CD4-positive, alpha-beta T cell (primary cell): ENCODE results near the gene HEATR5B. TPM values are rescaled to one million over a fixed set of nuclear protein-coding genes. Genes with fewer than 3 reads are reported as not detected.
"Not testable (repeated sequence)": the region's sequence is repeated elsewhere in the genome, so short reads cannot be mapped to it uniquely, and the experiment has no call there.

ENCODE experiments used
- ATAC-seq: fragments of 200-7000 bp; cut with Tn5 transposase; one replicate; pipeline ENCODE4 v1.10.0; 2022; ENCODE audit warnings: mild to moderate bottlenecking; ENCODE audit not compliant: poor library complexity
- CTCF ChIA-PET: fragments of 350-600 bp; sonication (Branson Sonifier 250); formaldehyde crosslinking; loops from one replicate; lab custom pipeline; 2021; ENCODE audit warnings: antibody characterized with exemption, inconsistent platforms; lab: Charles Lee
- POLR2A ChIA-PET: fragments of 350-600 bp; sonication (Branson Sonifier 250); formaldehyde crosslinking; loops from one replicate; lab custom pipeline; 2021; ENCODE audit warnings: antibody characterized with exemption, inconsistent platforms; lab: Charles Lee
- DNase-seq, 14 experiments: peaks; one replicate each; pipeline ENCODE4 v3.0.0-alpha.2; 2013 to 2020; ENCODE audit warnings: mixed read lengths in 2 of 14
- H3K27ac ChIP-seq, 2 donors: one replicate each; pipeline versions ENCODE4 v1.5.1 to v1.7.0; 2013; ENCODE audit warnings: low read length in 2 of 2, low read depth in 1 of 2, mild to moderate bottlenecking in 1 of 2
- H3K27me3 ChIP-seq, 2 experiments: 1 replicate in 1 of 2; 2 replicates in 1 of 2; pipeline versions ENCODE4 v1.6.1 to v1.7.0; 2013; ENCODE audit warnings: low read length in 2 of 2, control low read depth in 1 of 2, mild to moderate bottlenecking in 1 of 2, moderate library complexity in 1 of 2; ENCODE audit not compliant: insufficient read depth in 2 of 2, control insufficient read depth in 1 of 2
- H3K36me3 ChIP-seq: one replicate; pipeline ENCODE4 v1.6.1; 2013; ENCODE audit warnings: low read length, control low read depth; ENCODE audit not compliant: insufficient read depth
- H3K4me1 ChIP-seq: one replicate; pipeline ENCODE4 v1.6.1; 2013; ENCODE audit warnings: low read length, control low read depth; ENCODE audit not compliant: insufficient read depth
- H3K4me3 ChIP-seq: one replicate; pipeline ENCODE4 v1.5.1; 2013; ENCODE audit warnings: mild to moderate bottlenecking, low read length, moderate library complexity
- H3K9me3 ChIP-seq, 2 experiments: 1 replicate in 1 of 2; 2 replicates in 1 of 2; pipeline versions ENCODE4 v1.6.1 to v1.7.0; 2013; ENCODE audit warnings: low read length in 2 of 2, mild to moderate bottlenecking in 2 of 2, control low read depth in 1 of 2, moderate library complexity in 1 of 2; ENCODE audit not compliant: control insufficient read depth in 1 of 2, insufficient read depth in 1 of 2
- H3K27ac Mint-ChIP-seq: one replicate; pipeline ENCODE4 v1.8.0; 2020; ENCODE audit warnings: mixed read lengths
- H3K27me3 Mint-ChIP-seq: one replicate; pipeline ENCODE4 v1.8.0; 2021; ENCODE audit warnings: mixed read lengths
- H3K36me3 Mint-ChIP-seq: one replicate; pipeline ENCODE4 v1.8.0; 2021; ENCODE audit warnings: low read depth, mixed read lengths
- H3K4me1 Mint-ChIP-seq: one replicate; pipeline ENCODE4 v1.8.0; 2021; ENCODE audit warnings: low read depth, mixed read lengths
- H3K4me3 Mint-ChIP-seq: one replicate; pipeline ENCODE4 v1.8.0; 2020; ENCODE audit warnings: mild to moderate bottlenecking, mixed read lengths
- H3K9me3 Mint-ChIP-seq: one replicate; pipeline ENCODE4 v1.8.0; 2020; ENCODE audit warnings: mixed read lengths
- CTCF ChIP-seq: fragments of 200-600 bp; IDR thresholded peaks from one replicate; pipeline ENCODE4 v1.8.0; 2022; ENCODE audit warnings: antibody characterized with exemption, mild to moderate bottlenecking
- intact Hi-C, 2 experiments: fragments of 100-400 bp; cut with DNase I in 1 of 2; cut with micrococcal nuclease in 1 of 2; formaldehyde crosslinking; loops; one replicate each; pipeline versions ENCODE4 v1.15.1 to v1.9.0; 2023 to 2025; cut with DNase I, micrococcal nuclease
- total RNA-seq, 174 experiments: library from RNA in 2 of 174; stranded (reverse) in 2 of 174; gene quantifications; one replicate each; pipeline ENCODE4 v1.2.3 and lab custom pipeline; 2021 to 2026

The HEATR5B gene
- total RNA-seq, 2 experiments from 2014 or later, result 23.4 to 23.9 TPM

GRCh38 chr2:36949845-36950244, 134.3 kb downstream of the HEATR5B start:
- H3K9me3 Mint-ChIP-seq, result no peaks in the 10 kb centered on the region
- no peaks in the 10 kb centered on the region for H3K27me3 Mint-ChIP-seq
- peaks cover 13% of the 10 kb centered on the region for H3K36me3 Mint-ChIP-seq
- H3K27me3 ChIP-seq, result no peaks in the 10 kb centered on the region
- no peaks in the 10 kb centered on the region for H3K4me1 ChIP-seq
- no peak overlapping the region for H3K4me3 ChIP-seq
- CTCF ChIA-PET, result interaction anchor here (0.7 kb wide), 1 partner anchor 227 kb away, joined by 4 read pairs; no protein-coding TSS in a partner anchor
- DNase-seq, result no peak
- no peak overlapping the region for H3K27ac ChIP-seq
- intact Hi-C loops, result no loop called here
- POLR2A ChIA-PET, result no interaction called here
- no peak for ATAC-seq
- H3K4me3 Mint-ChIP-seq, result no peak overlapping the region
- H3K27ac Mint-ChIP-seq, result no peak overlapping the region
- peaks cover 46% of the 10 kb centered on the region for H3K4me1 Mint-ChIP-seq
- no peaks in the 10 kb centered on the region for H3K9me3 ChIP-seq
- H3K36me3 ChIP-seq, result peaks cover 4% of the 10 kb centered on the region
- no peak for TF ChIP-seq CTCF

GRCh38 chr2:36945240-36945639, 138.9 kb downstream of the HEATR5B start:
- H3K9me3 Mint-ChIP-seq, POLR2A ChIA-PET, intact Hi-C loops, H3K27ac ChIP-seq, H3K36me3 Mint-ChIP-seq, H3K27ac Mint-ChIP-seq, H3K4me3 ChIP-seq, ATAC-seq, H3K36me3 ChIP-seq, H3K4me3 Mint-ChIP-seq, H3K27me3 Mint-ChIP-seq, H3K27me3 ChIP-seq, CTCF ChIA-PET, H3K4me1 ChIP-seq, DNase-seq, H3K9me3 ChIP-seq: not testable (repeated sequence)
- H3K4me1 Mint-ChIP-seq, result peaks cover 20% of the 10 kb centered on the region

- intact Hi-C loops, result no loop called here
- no peak for ATAC-seq
- CTCF ChIA-PET, result no interaction called here
Measured at GRCh38 chr2:36941867-36942266, 142.3 kb downstream of the HEATR5B start.

GRCh38 chr2:36936526-36936925, 147.6 kb downstream of the HEATR5B start:
- H3K27me3 Mint-ChIP-seq, H3K9me3 ChIP-seq, ATAC-seq, POLR2A ChIA-PET, intact Hi-C loops, H3K27me3 ChIP-seq, H3K4me3 Mint-ChIP-seq, H3K4me1 ChIP-seq, H3K4me3 ChIP-seq, DNase-seq, H3K27ac Mint-ChIP-seq, H3K36me3 Mint-ChIP-seq, H3K36me3 ChIP-seq, H3K27ac ChIP-seq, H3K9me3 Mint-ChIP-seq: not testable (repeated sequence)
- CTCF ChIA-PET, result interaction anchor here (1.2 kb wide), 1 partner anchor 24 kb away, joined by 4 read pairs; no protein-coding TSS in a partner anchor
- peaks cover 17% of the 10 kb centered on the region for H3K4me1 Mint-ChIP-seq

More at GRCh38 chr2:36941867-36942266, 142.3 kb downstream of the HEATR5B start:
- Histone ChIP-seq H3K36me3 (peaks cover 4% of the 10 kb centered on the region), H3K27ac (no peak overlapping the region), H3K9me3 (no peaks in the 10 kb centered on the region), H3K4me1 (no peaks in the 10 kb centered on the region), H3K27me3 (no peaks in the 10 kb centered on the region), H3K4me3 (no peak overlapping the region)
- no peak overlapping the region for H3K4me3 Mint-ChIP-seq
- no peaks in the 10 kb centered on the region for H3K27me3 Mint-ChIP-seq
- no peak overlapping the region for H3K27ac Mint-ChIP-seq
- no peak for DNase-seq
- POLR2A ChIA-PET, result no interaction called here
- peaks cover under 1% of the 10 kb centered on the region for H3K4me1 Mint-ChIP-seq
- H3K9me3 Mint-ChIP-seq, result no peaks in the 10 kb centered on the region
- peaks cover 9% of the 10 kb centered on the region for H3K36me3 Mint-ChIP-seq
- TF ChIP-seq CTCF, result no peak

GRCh38 chr2:36931688-36932087, 152.5 kb downstream of the HEATR5B start:
- intact Hi-C loops, H3K27ac ChIP-seq, H3K36me3 ChIP-seq, POLR2A ChIA-PET, H3K9me3 ChIP-seq, H3K27me3 ChIP-seq, H3K36me3 Mint-ChIP-seq, DNase-seq, ATAC-seq, H3K27me3 Mint-ChIP-seq, CTCF ChIA-PET, H3K4me1 ChIP-seq, H3K4me3 Mint-ChIP-seq, H3K4me3 ChIP-seq, H3K9me3 Mint-ChIP-seq: not testable (repeated sequence)
- Mint-ChIP-seq H3K27ac (peak overlapping the region; percentile 42), H3K4me1 (peaks cover 33% of the 10 kb centered on the region)
